Right cardiac atrium (tissue), 5 donors: ENCODE data around the gene PTPRD. TPM values are rescaled to one million over a fixed set of nuclear protein-coding genes. Genes with fewer than 3 reads are reported as not detected.
"Not testable (repeated sequence)": the region's sequence is repeated elsewhere in the genome, so short reads cannot be mapped to it uniquely, and the experiment has no call there.

Source experiments
- ATAC-seq, 2 donors: fragments of 200-7000 bp; cut with Tn5 transposase; one replicate each; pipeline versions ENCODE4 v1.8.0 to v1.9.1; 2020; ENCODE audit warnings: moderate library complexity in 2 of 2, mild to moderate bottlenecking in 1 of 2
- DNase-seq, 3 donors: peaks; one replicate each; pipeline ENCODE4 v3.0.0-alpha.2; 2020
- H3K27ac ChIP-seq: one replicate; pipeline ENCODE4 v1.5.1; 2013; ENCODE audit warnings: mild to moderate bottlenecking, low read length, control low read depth, moderate library complexity
- H3K27me3 ChIP-seq: one replicate; pipeline ENCODE4 v1.6.1; 2013; ENCODE audit not compliant: control insufficient read depth, insufficient read depth
- H3K4me1 ChIP-seq: one replicate; pipeline ENCODE4 v1.6.1; 2013; ENCODE audit warnings: low read length; ENCODE audit not compliant: control insufficient read depth, insufficient read depth
- H3K4me3 ChIP-seq: one replicate; pipeline ENCODE4 v1.5.1; 2013; ENCODE audit warnings: low read length, control low read depth
- H3K9me3 ChIP-seq: one replicate; pipeline ENCODE4 v1.6.1; 2013; ENCODE audit warnings: low read length; ENCODE audit not compliant: control insufficient read depth
- WGBS: extraction: QIAGEN DNeasy Blood & Tissue Kit; methylation state at CpG from one replicate; pipeline ENCODE4 v1.1.7; 2013; 5-methylcytosine and 5-hydroxymethylcytosine counted together
- intact Hi-C, 4 donors: fragments of 100-400 bp; cut with DNase I; formaldehyde crosslinking; loops; one replicate each; pipeline versions ENCODE4 v1.11.0 to v1.14.0; 2022 to 2023
- polyA plus RNA-seq: library from polyadenylated mRNA; stranded (reverse); fragments of 200-250 nt; gene quantifications from one replicate; pipeline ENCODE4 v1.2.3, GENCODE V29; 2013
- total RNA-seq, 4 donors: library from RNA; stranded (reverse); fragmentation: NEBNext Ultra II Directional; extraction: Animal tissue kit (Norgen Biotek cat#: 25700); gene quantifications; one replicate each; pipeline ENCODE4 v1.2.1, GENCODE V29; 2021
- donor health status: healthy with polysubstance abuse.
- donor health status: DM: no; HTN: yes; CAD: no.
- donor health status: DM: no; HTN: no; CAD: no.
- donor health status: DM: no; HTN: yes; CAD: no; lungs with severe emphysema.
- donor health status: DM: yes; HTN: yes; CAD: no.

PTPRD gene
- total and polyA plus RNA-seq, 5 donors = 1.3 to 11.8 (median 7.1) TPM

- H3K9me3 ChIP-seq, H3K27me3 ChIP-seq, intact Hi-C loops, H3K4me3 ChIP-seq, ATAC-seq, H3K4me1 ChIP-seq, H3K27ac ChIP-seq, DNase-seq: not testable (repeated sequence)
- WGBS = 87% methylated on average over 6 of the region's 6 CpGs
These were observed 1515.5 kb downstream of the PTPRD start for GRCh38 chr9:9097254-9097653.

- intact Hi-C loops = no loop called here
- Histone ChIP-seq H3K27me3 (no peaks in the 10 kb centered on the region), H3K27ac (no peak overlapping the region), H3K9me3 (no peaks in the 10 kb centered on the region), H3K4me3 (no peak overlapping the region), H3K4me1 (no peaks in the 10 kb centered on the region)
- DNase-seq (no peak), ATAC-seq (no peak)
These were observed 1521.4 kb downstream of the PTPRD start for GRCh38 chr9:9091387-9091786.

DNA sequence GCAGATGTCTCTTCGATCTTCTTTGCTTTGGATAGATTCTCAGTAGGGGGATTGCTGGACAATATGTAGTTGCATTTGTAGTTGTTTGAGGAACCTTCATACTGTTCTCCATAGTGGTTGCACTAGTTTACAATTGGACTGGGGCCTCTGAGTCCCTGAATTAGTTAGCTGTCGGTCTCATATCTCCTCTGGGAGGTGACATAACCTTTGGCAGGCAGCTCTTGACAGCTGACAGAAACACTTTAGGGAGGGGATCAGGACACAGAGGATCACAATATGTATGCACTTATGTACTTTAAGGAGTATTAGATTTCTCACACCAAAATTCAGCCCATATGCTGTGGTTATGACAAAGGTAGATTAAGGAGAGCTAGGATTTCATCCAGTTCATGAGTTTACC is 1533.3 kb downstream of the PTPRD start:
- no peak overlapping the region for H3K4me3 ChIP-seq
- ATAC-seq = no peak
- H3K4me1 ChIP-seq = no peaks in the 10 kb centered on the region
- DNase-seq = no peak
- H3K27me3 ChIP-seq = no peaks in the 10 kb centered on the region
- WGBS = 50% methylated on average over 2 of the region's 2 CpGs
- no peaks in the 10 kb centered on the region for H3K9me3 ChIP-seq
- intact Hi-C loops = no loop called here
- H3K27ac ChIP-seq = no peak overlapping the region

DNA sequence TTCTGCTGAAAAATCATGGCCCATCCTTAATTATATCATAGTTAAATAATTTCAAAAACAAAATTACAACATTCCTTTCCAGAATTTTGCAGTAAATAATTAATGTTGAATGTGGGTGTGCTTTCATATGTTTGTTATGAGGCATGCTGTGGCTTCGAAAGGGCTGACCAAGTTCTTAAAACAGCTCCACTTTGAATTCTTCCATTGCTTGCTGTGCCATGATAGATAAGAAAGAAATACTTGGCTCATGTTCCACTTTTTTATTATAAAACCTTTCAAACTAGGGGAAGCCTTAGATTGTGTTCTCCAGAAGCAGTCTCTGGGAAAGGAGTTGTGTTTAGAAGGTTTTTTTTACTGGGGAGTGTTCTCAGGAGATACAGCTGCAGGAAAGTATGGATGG is 1534.5 kb downstream of the PTPRD start:
- no peaks in the 10 kb centered on the region for H3K27me3 ChIP-seq
- no peaks in the 10 kb centered on the region for H3K9me3 ChIP-seq
- ATAC-seq (no peak), DNase-seq (no peak)
- H3K4me3 ChIP-seq = no peak overlapping the region
- no peaks in the 10 kb centered on the region for H3K4me1 ChIP-seq
- WGBS = 18% methylated on average over 1 of the region's 1 CpG
- no peak overlapping the region for H3K27ac ChIP-seq
- intact Hi-C loops = no loop called here

DNA sequence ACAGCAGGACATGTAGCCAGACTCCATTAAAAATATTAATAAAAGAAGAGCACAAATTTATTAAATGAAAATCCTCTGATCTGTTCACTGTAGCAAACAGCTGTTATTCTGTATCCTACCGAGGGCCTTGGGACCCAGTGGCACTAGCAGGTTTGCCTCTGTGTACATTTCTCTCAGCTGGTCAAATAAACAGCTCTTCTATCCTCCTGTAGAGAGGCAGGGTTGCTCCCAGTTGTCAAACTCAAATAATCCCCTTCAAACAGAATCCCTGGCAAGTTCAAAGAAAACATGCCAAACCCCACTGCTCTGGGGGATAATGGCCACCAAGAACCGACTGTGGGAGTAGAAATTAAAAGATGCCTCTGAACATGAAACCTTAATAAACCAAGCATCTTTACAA is 1551.2 kb downstream of the PTPRD start:
- DNase-seq (no peak), ATAC-seq (no peak)
- Histone ChIP-seq H3K27me3 (no peaks in the 10 kb centered on the region), H3K27ac (no peak overlapping the region), H3K4me3 (no peak overlapping the region), H3K9me3 (no peaks in the 10 kb centered on the region), H3K4me1 (no peaks in the 10 kb centered on the region)
- intact Hi-C loops = no loop called here
- 45% methylated on average over 2 of the region's 2 CpGs for WGBS

- H3K27me3 ChIP-seq = no peaks in the 10 kb centered on the region
- DNase-seq (no peak), ATAC-seq (no peak)
- WGBS = 66% methylated on average over 3 of the region's 3 CpGs
- no peaks in the 10 kb centered on the region for H3K4me1 ChIP-seq
- intact Hi-C loops = no loop called here
- H3K4me3 ChIP-seq = no peak overlapping the region
- no peak overlapping the region for H3K27ac ChIP-seq
- H3K9me3 ChIP-seq = no peaks in the 10 kb centered on the region
These were observed 1558.3 kb downstream of the PTPRD start for GRCh38 chr9:9054354-9054992.

GRCh38 chr9:9045572-9045971 is 1567.2 kb downstream of the PTPRD start:
- Histone ChIP-seq H3K27ac (no peak overlapping the region), H3K9me3 (no peaks in the 10 kb centered on the region), H3K4me1 (no peaks in the 10 kb centered on the region), H3K27me3 (no peaks in the 10 kb centered on the region), H3K4me3 (no peak overlapping the region)
- WGBS = 50% methylated on average over 2 of the region's 2 CpGs
- intact Hi-C loops = no loop called here
- ATAC-seq (no peak), DNase-seq (no peak)

DNA sequence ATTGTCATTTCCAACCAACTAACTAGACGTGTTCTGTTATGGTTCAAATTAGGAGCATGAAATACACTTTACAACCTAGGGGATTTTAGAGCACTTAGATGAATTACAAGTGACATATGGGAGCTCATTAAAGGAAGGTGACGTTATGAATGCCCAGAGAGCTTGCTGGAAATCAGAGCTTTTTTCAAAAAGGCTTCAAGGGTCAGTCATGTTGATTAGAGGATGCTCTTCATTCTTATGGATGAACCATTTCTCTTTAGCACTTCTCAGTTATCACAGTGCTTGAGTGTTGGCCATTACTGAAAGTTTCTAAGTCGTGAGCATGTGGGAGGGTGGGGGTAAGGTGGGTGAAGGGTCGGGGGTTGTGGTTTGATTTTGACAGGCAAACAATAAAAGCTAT is 1567.7 kb downstream of the PTPRD start:
- DNase-seq (no peak), ATAC-seq (no peak)
- Histone ChIP-seq H3K4me1 (no peaks in the 10 kb centered on the region), H3K27me3 (no peaks in the 10 kb centered on the region), H3K4me3 (no peak overlapping the region), H3K9me3 (no peaks in the 10 kb centered on the region), H3K27ac (no peak overlapping the region)
- intact Hi-C loops = no loop called here
- 35% methylated on average over 4 of the region's 4 CpGs for WGBS

DNA sequence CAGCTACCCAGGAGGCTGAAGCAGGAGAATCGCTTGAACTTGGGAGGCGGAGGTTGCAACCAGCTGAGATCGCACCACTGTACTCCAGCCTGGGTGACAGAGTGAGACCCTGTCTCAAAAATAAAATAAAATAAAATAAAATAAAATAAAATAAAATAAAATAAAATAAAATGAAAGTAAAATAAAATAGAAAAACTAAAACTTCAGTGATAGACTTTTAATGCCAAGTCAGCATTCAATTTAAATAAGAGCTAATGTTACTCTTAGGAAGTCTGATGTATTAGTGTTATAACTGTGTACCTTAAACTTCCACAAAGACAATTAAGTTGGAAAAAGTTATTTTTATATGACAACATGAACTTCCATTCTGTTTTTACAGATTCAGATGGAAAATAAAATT is 1569.0 kb downstream of the PTPRD start:
- DNase-seq, H3K4me1 ChIP-seq, H3K4me3 ChIP-seq, intact Hi-C loops, ATAC-seq, H3K27ac ChIP-seq, H3K9me3 ChIP-seq, H3K27me3 ChIP-seq: not testable (repeated sequence)
- 97% methylated on average over 3 of the region's 3 CpGs for WGBS

- Histone ChIP-seq H3K27ac (no peak overlapping the region), H3K4me3 (no peak overlapping the region), H3K9me3 (no peaks in the 10 kb centered on the region), H3K4me1 (no peaks in the 10 kb centered on the region), H3K27me3 (no peaks in the 10 kb centered on the region)
- intact Hi-C loops = no loop called here
- WGBS = 62% methylated on average over 3 of the region's 3 CpGs
- DNase-seq (no peak), ATAC-seq (no peak)
These were observed 1571.0 kb downstream of the PTPRD start for GRCh38 chr9:9041756-9042155.

GRCh38 chr9:9033022-9033421 is 1579.8 kb downstream of the PTPRD start:
- Histone ChIP-seq H3K4me3 (no peak overlapping the region), H3K9me3 (no peaks in the 10 kb centered on the region), H3K27ac (no peak overlapping the region), H3K27me3 (no peaks in the 10 kb centered on the region), H3K4me1 (no peaks in the 10 kb centered on the region)
- 44% methylated on average over 2 of the region's 2 CpGs for WGBS
- ATAC-seq (peak; percentile 41 to 45), DNase-seq (no peak)
- intact Hi-C loops = no loop called here

- Histone ChIP-seq H3K4me1 (no peaks in the 10 kb centered on the region), H3K27me3 (no peaks in the 10 kb centered on the region), H3K9me3 (no peaks in the 10 kb centered on the region), H3K4me3 (no peak overlapping the region), H3K27ac (no peak overlapping the region)
- ATAC-seq (no peak), DNase-seq (no peak)
- 68% methylated on average over 3 of the region's 3 CpGs for WGBS
- intact Hi-C loops = no loop called here
These were observed 1596.2 kb downstream of the PTPRD start for GRCh38 chr9:9016597-9016996.
